HEK293 (cell line): ENCODE measurements around the gene MSI2.

Experiments
- EGR2 ChIP-seq: fragments of 450-650 bp; formaldehyde crosslinking; IDR thresholded peaks from 2 replicates; pipeline ENCODE4 v1.5.1; 2016; ENCODE audit warnings: low read depth, missing biosample characterization, missing genetic modification characterization
- GLIS1 ChIP-seq: fragments of 450-650 bp; formaldehyde crosslinking; IDR thresholded peaks from 2 replicates; pipeline ENCODE4 v1.5.1; 2016; ENCODE audit warnings: missing biosample characterization, missing genetic modification characterization
- PRDM10 ChIP-seq: fragments of 450-650 bp; formaldehyde crosslinking; IDR thresholded peaks from 2 replicates; pipeline ENCODE4 v1.5.1; 2016; ENCODE audit warnings: missing biosample characterization, missing genetic modification characterization
- SP2 ChIP-seq: fragments of 450-650 bp; formaldehyde crosslinking; IDR thresholded peaks from 2 replicates; pipeline ENCODE4 v1.5.1; 2016; ENCODE audit warnings: missing biosample characterization, missing genetic modification characterization
- SP3 ChIP-seq: fragments of 450-650 bp; formaldehyde crosslinking; IDR thresholded peaks from 2 replicates; pipeline ENCODE4 v1.5.1; 2016; ENCODE audit warnings: missing biosample characterization, missing genetic modification characterization
- SP7 ChIP-seq: fragments of 450-650 bp; formaldehyde crosslinking; IDR thresholded peaks from 2 replicates; pipeline ENCODE4 v1.5.1; 2016; ENCODE audit warnings: missing biosample characterization, missing genetic modification characterization
- ZBTB11 ChIP-seq: fragments of 450-650 bp; formaldehyde crosslinking; conservative IDR thresholded peaks from 2 replicates; pipeline ENCODE4 v1.5.1; 2016; ENCODE audit warnings: low read depth, missing biosample characterization, missing genetic modification characterization
- ZBTB21 ChIP-seq: fragments of 450-650 bp; formaldehyde crosslinking; IDR thresholded peaks from 2 replicates; pipeline ENCODE4 v1.5.1; 2017; ENCODE audit warnings: missing biosample characterization, missing genetic modification characterization
- ZBTB48 ChIP-seq: fragments of 450-650 bp; formaldehyde crosslinking; IDR thresholded peaks from 2 replicates; pipeline ENCODE4 v1.5.1; 2016; ENCODE audit warnings: missing biosample characterization, missing genetic modification characterization
- ZFHX2 ChIP-seq: fragments of 450-650 bp; formaldehyde crosslinking; conservative IDR thresholded peaks from 2 replicates; pipeline ENCODE4 v1.5.1; 2016; ENCODE audit warnings: missing biosample characterization, missing genetic modification characterization
- ZNF146 ChIP-seq: fragments of 450-650 bp; formaldehyde crosslinking; IDR thresholded peaks from 2 replicates; pipeline ENCODE4 v1.5.1; 2016; ENCODE audit warnings: missing biosample characterization, missing genetic modification characterization
- ZNF335 ChIP-seq: fragments of 450-650 bp; formaldehyde crosslinking; conservative IDR thresholded peaks from 2 replicates; pipeline ENCODE4 v1.5.1; 2016; ENCODE audit warnings: missing biosample characterization, missing genetic modification characterization
- ZNF341 ChIP-seq: fragments of 450-650 bp; formaldehyde crosslinking; IDR thresholded peaks from 2 replicates; pipeline ENCODE4; 2016; ENCODE audit warnings: low read depth, missing biosample characterization, missing genetic modification characterization
- ZNF354C ChIP-seq: fragments of 450-650 bp; formaldehyde crosslinking; IDR thresholded peaks from 2 replicates; pipeline ENCODE4 v1.5.1; 2016; ENCODE audit warnings: missing biosample characterization, missing genetic modification characterization, low read depth, borderline replicate concordance
- ZNF423 ChIP-seq: fragments of 450-650 bp; formaldehyde crosslinking; IDR thresholded peaks from 2 replicates; pipeline ENCODE4 v1.5.1; 2016; ENCODE audit warnings: missing biosample characterization, missing genetic modification characterization
- ZNF501 ChIP-seq: fragments of 450-650 bp; formaldehyde crosslinking; IDR thresholded peaks from 2 replicates; pipeline ENCODE4 v1.5.1; 2016; ENCODE audit warnings: missing biosample characterization, missing genetic modification characterization
- ZNF513 ChIP-seq: fragments of 450-650 bp; IDR thresholded peaks from 2 replicates; pipeline ENCODE4 v1.5.1; 2018; ENCODE audit warnings: missing biosample characterization, missing genetic modification characterization
- ZNF518A ChIP-seq: fragments of 450-650 bp; formaldehyde crosslinking; conservative IDR thresholded peaks from 2 replicates; pipeline ENCODE4 v1.5.1; 2016; ENCODE audit warnings: low read depth, missing biosample characterization, missing genetic modification characterization
- ZNF561 ChIP-seq: fragments of 450-650 bp; IDR thresholded peaks from 2 replicates; pipeline ENCODE4 v1.5.1; 2018; ENCODE audit warnings: missing biosample characterization, missing genetic modification characterization, borderline replicate concordance
- ZNF660 ChIP-seq: fragments of 450-650 bp; IDR thresholded peaks from 2 replicates; pipeline ENCODE4 v1.5.1; 2018; ENCODE audit warnings: missing biosample characterization, mild to moderate bottlenecking, missing genetic modification characterization
- ZNF747 ChIP-seq: fragments of 450-650 bp; formaldehyde crosslinking; IDR thresholded peaks from 2 replicates; pipeline ENCODE4 v1.5.1; 2016; ENCODE audit warnings: missing biosample characterization, missing genetic modification characterization
- ZNF776 ChIP-seq: fragments of 450-650 bp; formaldehyde crosslinking; IDR thresholded peaks from 2 replicates; pipeline ENCODE4 v1.5.0; 2017; ENCODE audit warnings: missing biosample characterization, missing genetic modification characterization, borderline replicate concordance
- TF ChIP-seq, protein P1 (sequence below): fragments of 450-650 bp; formaldehyde crosslinking; IDR thresholded peaks from 2 replicates; pipeline ENCODE4 v1.5.1; 2016; ENCODE audit warnings: missing biosample characterization, missing genetic modification characterization

Gene MSI2

DNA sequence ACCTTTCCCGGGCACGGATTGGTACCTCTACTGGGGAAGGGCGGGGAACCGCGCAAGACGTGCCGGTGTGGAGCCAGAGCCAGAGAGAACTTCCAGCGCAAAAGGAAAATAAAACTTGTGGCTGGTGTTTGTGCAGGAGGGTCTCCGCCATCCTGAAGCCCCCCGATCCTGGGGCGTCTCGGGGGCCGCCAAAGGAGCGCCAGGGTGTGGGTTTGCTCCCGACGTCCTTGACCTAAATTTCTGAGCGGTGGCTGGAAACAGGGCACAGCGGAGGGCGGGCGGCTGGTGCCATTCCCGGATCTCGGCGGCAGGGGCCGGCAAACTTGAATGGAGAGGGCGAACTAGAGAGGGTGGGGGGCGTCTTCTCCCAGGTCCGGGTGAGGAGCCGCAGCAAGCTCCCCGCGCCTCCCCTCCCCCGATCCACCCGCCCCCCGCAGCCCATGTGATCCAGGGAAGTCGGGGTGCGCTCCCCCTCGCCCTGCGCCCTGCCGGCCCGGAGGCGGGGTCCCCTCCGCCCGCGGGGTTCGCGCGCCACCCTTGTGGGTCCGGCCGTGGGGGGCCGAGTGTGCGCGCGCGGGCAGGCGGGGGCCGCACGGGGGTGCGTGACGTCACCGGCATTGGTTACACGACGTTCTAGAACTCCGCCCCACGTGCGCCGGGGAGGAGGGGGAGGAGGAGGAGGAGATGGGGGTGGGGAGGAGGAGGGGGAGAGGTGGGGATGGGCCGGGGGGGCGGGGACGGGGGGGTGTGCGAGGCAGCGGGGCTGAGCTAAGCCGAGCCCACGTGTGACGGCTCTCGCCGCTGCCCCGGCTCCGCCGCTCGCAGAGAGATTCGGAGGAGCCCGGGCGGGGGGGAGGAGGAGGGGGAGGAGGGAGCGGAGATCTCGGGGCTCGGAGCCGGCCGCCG is at the start of gene MSI2 (continued):
- TF ChIP-seq ZNF513 (tag by site-specific recombination), result peak; percentile 30; the same call in 1 of the 2 replicates
- peak; percentile 25; the same call in 1 of the 2 replicates for TF ChIP-seq ZBTB11
- 0 out of 2 replicates have a peak, but pooled peaks have one; percentile 32 for TF ChIP-seq ZNF501 (tag by site-specific recombination)
- TF ChIP-seq GLIS1 (tag by site-specific recombination), result peak; percentile 76
- peak; percentile 80 for TF ChIP-seq ZNF335 (tag by site-specific recombination)
- 0 out of 2 replicates have a peak, but pooled peaks have one; percentile 30 for TF ChIP-seq SP7 (tag by site-specific recombination)
- TF ChIP-seq ZBTB48, result no peak
- TF ChIP-seq ZNF747 (tag by site-specific recombination), result no peak
- TF ChIP-seq ZNF561, result 0 out of 2 replicates have a peak, but pooled peaks have one; percentile 25
- peak; percentile 6; the same call in 1 of the 2 replicates for TF ChIP-seq EGR2
- peak; percentile 83 for TF ChIP-seq ZNF341
- TF ChIP-seq, protein P1, sequence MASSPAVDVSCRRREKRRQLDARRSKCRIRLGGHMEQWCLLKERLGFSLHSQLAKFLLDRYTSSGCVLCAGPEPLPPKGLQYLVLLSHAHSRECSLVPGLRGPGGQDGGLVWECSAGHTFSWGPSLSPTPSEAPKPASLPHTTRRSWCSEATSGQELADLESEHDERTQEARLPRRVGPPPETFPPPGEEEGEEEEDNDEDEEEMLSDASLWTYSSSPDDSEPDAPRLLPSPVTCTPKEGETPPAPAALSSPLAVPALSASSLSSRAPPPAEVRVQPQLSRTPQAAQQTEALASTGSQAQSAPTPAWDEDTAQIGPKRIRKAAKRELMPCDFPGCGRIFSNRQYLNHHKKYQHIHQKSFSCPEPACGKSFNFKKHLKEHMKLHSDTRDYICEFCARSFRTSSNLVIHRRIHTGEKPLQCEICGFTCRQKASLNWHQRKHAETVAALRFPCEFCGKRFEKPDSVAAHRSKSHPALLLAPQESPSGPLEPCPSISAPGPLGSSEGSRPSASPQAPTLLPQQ, result 0 out of 2 replicates have a peak, but pooled peaks have one; percentile 26
- TF ChIP-seq SP3 (tag by site-specific recombination), result peak; percentile 46
- TF ChIP-seq ZNF660, result 0 out of 2 replicates have a peak, but pooled peaks have one; percentile 31
- TF ChIP-seq ZFHX2 (tag by site-specific recombination), result peak; percentile 72
- TF ChIP-seq ZNF776 (tag by site-specific recombination), result no peak
- peak; percentile 40 for TF ChIP-seq SP2 (tag by site-specific recombination)
- TF ChIP-seq ZBTB21, result peak; percentile 50; the same call in 1 of the 2 replicates
- TF ChIP-seq ZNF518A (tag by site-specific recombination), result no peak
- TF ChIP-seq ZNF354C (tag by site-specific recombination), result no peak
- peak; percentile 62 for TF ChIP-seq PRDM10 (tag by site-specific recombination)
- TF ChIP-seq ZNF423 (tag by site-specific recombination), result 0 out of 2 replicates have a peak, but pooled peaks have one; percentile 6
- no peak for TF ChIP-seq ZNF146 (tag by site-specific recombination)
- TF ChIP-seq, all 188 proteins: peak for 32
